Uterus (tissue), 4 donors: ENCODE measurements around the gene KIF20B. TPM values are rescaled to one million over a fixed set of nuclear protein-coding genes. Genes with fewer than 3 reads are reported as not detected.

Source experiments
- DNase-seq, 2 donors: peaks; one replicate each; pipeline ENCODE4 v3.0.0-alpha.2; 2019 to 2020
- H3K27ac ChIP-seq, 2 donors: fragments of 200-600 bp; sonication (generic); 1 replicate in 1 of 2; 2 replicates in 1 of 2; pipeline ENCODE4 v1.5.1; 2016 to 2018
- H3K27me3 ChIP-seq, 2 donors: fragments of 200-600 bp; sonication (generic); one replicate each; pipeline ENCODE4 v1.5.1; 2018 to 2019; ENCODE audit warnings: control low read depth in 1 of 2
- H3K36me3 ChIP-seq, 2 donors: fragments of 200-600 bp; sonication (generic); one replicate each; pipeline ENCODE4 v1.5.1; 2019; ENCODE audit warnings: control low read depth in 1 of 2
- H3K4me1 ChIP-seq, 2 donors: fragments of 200-600 bp; sonication (generic); one replicate each; pipeline ENCODE4 v1.5.1; 2018 to 2019; ENCODE audit warnings: control low read depth in 1 of 2
- H3K4me3 ChIP-seq, 2 donors: fragments of 200-600 bp; sonication (generic); 1 replicate in 1 of 2; 2 replicates in 1 of 2; pipeline ENCODE4 v1.5.1; 2018 to 2019; ENCODE audit warnings: mild to moderate bottlenecking in 1 of 2
- H3K9me3 ChIP-seq, 2 donors: fragments of 200-600 bp; sonication (generic); one replicate each; pipeline ENCODE4 v1.5.1; 2019; ENCODE audit warnings: control low read depth in 1 of 2
- POLR2A ChIP-seq, 2 donors: fragments of 450-650 bp; IDR thresholded peaks; one replicate each; pipeline ENCODE4 v1.6.1; 2016; ENCODE audit warnings: antibody characterized with exemption in 2 of 2, mild to moderate bottlenecking in 1 of 2, moderate library complexity in 1 of 2
- intact Hi-C: fragments of 100-400 bp; cut with DNase I; formaldehyde crosslinking; loops from one replicate; pipeline ENCODE4 v1.15.1; 2023; ENCODE audit warnings: low total_unique reads
- total RNA-seq, 4 donors: library from RNA; depleted of rRNA in 3 of 4; stranded (reverse); fragments of >200 nt in 3 of 4; gene quantifications; one replicate each; pipeline versions ENCODE4 v1.1.0 to v1.2.4, GENCODE V29; 2014 to 2023
- TF ChIP-seq, protein P1 (sequence below), 4 experiments: fragments of 200-600 bp in 2 of 4; fragments of 450-650 bp in 2 of 4; sonication (generic) in 2 of 4; IDR thresholded peaks; one replicate each; pipeline ENCODE4 v1.5.1; 2016 to 2019; ENCODE audit warnings: antibody characterized with exemption in 4 of 4, mild to moderate bottlenecking in 2 of 4, moderate library complexity in 1 of 4
- donor health status: DM: yes; HTN: yes; CAD: no.

KIF20B gene
- total RNA-seq, 4 donors from 2014 or later, result 0.77 to 19.4 (median 6.3) TPM

DNA sequence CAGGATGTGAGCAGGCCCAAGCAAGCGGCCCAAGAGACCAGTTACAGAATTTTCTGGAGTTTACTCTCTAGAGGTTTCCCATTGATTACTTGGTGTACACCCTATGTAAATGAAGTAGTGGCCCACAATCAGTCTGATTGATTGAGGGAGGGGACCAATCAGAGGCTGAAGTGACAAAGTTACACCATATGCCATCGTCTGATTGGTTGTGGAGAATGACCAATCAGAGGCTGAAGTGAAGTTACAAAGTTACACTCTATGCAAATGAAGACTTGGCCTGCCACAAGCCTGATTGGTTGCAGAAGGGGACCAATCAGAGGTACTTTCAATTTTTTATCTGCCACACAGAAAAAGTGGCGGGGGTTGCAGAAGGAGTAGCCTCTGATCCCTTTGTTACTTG lies 83.7 kb downstream of the KIF20B start:
- Histone ChIP-seq H3K4me3 (no peak overlapping the region), H3K4me1 (no peaks in the 10 kb centered on the region), H3K36me3 (no peaks in the 10 kb centered on the region), H3K9me3 (no peaks in the 10 kb centered on the region), H3K27me3 (no peaks in the 10 kb centered on the region), H3K27ac (no peak overlapping the region)
- no peak for DNase-seq
- intact Hi-C loops, result no loop called here
- TF ChIP-seq, protein P1, sequence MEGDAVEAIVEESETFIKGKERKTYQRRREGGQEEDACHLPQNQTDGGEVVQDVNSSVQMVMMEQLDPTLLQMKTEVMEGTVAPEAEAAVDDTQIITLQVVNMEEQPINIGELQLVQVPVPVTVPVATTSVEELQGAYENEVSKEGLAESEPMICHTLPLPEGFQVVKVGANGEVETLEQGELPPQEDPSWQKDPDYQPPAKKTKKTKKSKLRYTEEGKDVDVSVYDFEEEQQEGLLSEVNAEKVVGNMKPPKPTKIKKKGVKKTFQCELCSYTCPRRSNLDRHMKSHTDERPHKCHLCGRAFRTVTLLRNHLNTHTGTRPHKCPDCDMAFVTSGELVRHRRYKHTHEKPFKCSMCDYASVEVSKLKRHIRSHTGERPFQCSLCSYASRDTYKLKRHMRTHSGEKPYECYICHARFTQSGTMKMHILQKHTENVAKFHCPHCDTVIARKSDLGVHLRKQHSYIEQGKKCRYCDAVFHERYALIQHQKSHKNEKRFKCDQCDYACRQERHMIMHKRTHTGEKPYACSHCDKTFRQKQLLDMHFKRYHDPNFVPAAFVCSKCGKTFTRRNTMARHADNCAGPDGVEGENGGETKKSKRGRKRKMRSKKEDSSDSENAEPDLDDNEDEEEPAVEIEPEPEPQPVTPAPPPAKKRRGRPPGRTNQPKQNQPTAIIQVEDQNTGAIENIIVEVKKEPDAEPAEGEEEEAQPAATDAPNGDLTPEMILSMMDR (IDR thresholded peaks at IDR 0.05), result no peak
- no peak for TF ChIP-seq POLR2A (IDR thresholded peaks at IDR 0.05)

DNA sequence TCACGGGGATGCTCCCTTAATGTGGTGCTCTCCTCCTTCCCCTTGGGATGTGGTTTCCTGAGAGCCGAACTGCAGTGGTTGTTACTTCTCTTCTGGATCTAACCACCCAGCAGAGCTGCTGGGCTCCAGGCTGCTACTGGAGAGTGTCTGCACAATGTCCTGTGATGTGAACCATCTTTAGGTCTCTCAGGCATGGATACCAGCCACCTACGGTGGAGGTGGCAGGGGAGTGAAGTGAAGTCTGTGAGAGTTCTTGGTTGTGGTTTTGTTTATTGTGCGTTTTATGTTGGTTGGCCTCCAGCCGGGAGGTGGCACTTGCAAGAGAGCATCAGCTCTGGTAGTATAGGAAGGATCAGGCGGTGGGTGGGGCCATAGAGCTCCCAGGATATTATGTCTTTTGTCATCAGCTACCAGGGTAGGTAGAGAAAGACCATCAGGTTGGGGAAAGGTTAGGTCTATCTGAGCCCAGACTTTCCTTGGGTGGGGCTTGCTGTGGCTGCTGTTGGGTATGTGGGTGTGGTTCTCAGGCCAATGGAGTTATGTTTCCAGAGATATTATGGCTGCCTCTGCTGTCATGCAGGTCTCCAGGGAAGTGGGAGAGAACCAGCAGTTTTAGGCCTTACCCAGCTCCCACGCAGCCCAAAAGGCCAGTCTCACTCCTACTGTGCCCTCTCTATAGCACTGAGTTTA lies 87.9 kb downstream of the KIF20B start:
- no peak overlapping the region for H3K4me3 ChIP-seq
- H3K4me1 ChIP-seq, result no peaks in the 10 kb centered on the region
- no peaks in the 10 kb centered on the region for H3K9me3 ChIP-seq
- no peaks in the 10 kb centered on the region for H3K36me3 ChIP-seq
- no peaks in the 10 kb centered on the region for H3K27me3 ChIP-seq
- DNase-seq, result no peak
- no peak overlapping the region for H3K27ac ChIP-seq
- intact Hi-C loops, result no loop called here
- TF ChIP-seq, protein P1 (IDR thresholded peaks at IDR 0.05), result no peak
- TF ChIP-seq POLR2A (IDR thresholded peaks at IDR 0.05), result no peak

DNA sequence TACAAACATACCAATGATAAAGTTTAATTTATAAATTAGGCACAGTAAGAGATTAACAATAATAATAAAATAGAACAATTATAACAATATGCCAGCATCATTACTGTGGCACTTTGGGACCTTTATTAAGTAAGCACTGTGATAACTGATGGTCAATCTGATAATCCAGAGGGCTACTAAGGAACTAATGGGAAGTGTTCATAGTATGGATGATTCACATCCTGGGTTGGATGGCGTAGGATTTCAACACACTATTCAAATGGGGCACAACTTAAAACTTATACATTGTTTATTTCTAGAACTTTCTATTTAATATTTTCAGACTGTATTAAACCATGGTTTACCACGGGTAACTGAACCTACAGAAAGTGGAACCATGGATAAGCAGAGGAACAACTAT lies 90.8 kb downstream of the KIF20B start:
- intact Hi-C loops, result no loop called here

DNA sequence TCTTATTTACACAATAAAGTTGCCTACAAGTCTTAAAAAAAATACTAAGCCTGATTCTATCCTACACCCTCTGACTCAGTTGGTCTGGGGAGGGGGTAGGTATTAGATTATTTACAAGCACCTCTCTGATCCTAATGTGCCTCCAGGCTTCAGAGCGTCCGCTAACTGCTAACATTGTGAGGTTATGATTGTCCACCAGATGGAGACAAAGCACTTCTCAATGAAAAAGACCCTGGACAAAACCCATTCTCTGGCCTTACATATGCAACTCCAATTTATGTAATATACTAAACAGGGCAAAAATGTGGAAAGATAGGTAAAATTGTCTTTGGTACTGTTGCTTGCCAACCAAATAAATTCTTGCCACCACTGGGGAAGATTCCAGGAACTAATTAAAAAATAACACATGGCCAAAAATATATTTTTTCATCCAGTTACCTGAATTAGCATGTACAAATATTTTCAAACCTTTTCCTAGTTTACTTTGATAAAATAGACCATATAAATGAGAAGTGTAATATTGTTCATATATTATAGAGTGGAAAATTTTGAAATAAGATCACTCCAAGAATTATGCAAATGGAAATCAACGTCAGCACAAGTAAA lies 92.4 kb downstream of the KIF20B start:
- Histone ChIP-seq H3K4me3 (no peak overlapping the region), H3K27ac (no peak overlapping the region), H3K27me3 (no peaks in the 10 kb centered on the region), H3K4me1 (no peaks in the 10 kb centered on the region), H3K36me3 (no peaks in the 10 kb centered on the region), H3K9me3 (no peaks in the 10 kb centered on the region)
- no peak for DNase-seq
- intact Hi-C loops, result no loop called here
- no peak for TF ChIP-seq POLR2A (IDR thresholded peaks at IDR 0.05)
- TF ChIP-seq, protein P1 (IDR thresholded peaks at IDR 0.05), result peak; percentile 49 to 70 (median 60)

More for the DNA sequence above, 90.8 kb downstream of the KIF20B start:
- Histone ChIP-seq H3K27ac (no peak overlapping the region), H3K4me3 (no peak overlapping the region), H3K27me3 (no peaks in the 10 kb centered on the region), H3K9me3 (no peaks in the 10 kb centered on the region), H3K4me1 (no peaks in the 10 kb centered on the region), H3K36me3 (no peaks in the 10 kb centered on the region)
- no peak for DNase-seq
- TF ChIP-seq POLR2A (IDR thresholded peaks at IDR 0.05), result no peak
- TF ChIP-seq, protein P1 (IDR thresholded peaks at IDR 0.05), result no peak

DNA sequence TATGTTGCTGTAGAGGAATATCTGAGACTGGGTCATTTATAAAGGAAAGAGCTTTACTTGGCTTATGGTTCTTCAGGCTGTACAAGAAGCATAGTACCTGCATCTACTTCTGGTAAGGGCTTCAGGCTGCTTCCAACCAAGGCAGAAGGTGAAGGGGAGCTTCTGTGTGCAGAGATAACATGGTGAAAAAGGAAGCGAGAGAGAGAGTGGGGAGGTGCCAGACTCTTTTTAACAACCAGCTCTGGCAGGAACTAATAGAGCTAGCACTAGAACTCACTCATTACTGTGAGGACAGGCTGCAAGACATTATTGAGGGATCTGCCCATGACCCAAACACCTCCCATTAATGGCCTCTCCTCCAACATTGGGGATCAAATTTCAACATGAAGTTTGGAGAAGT lies 94.5 kb downstream of the KIF20B start:
- no peak overlapping the region for H3K27ac ChIP-seq
- no peak for DNase-seq
- no peak overlapping the region for H3K4me3 ChIP-seq
- H3K9me3 ChIP-seq, result no peaks in the 10 kb centered on the region
- intact Hi-C loops, result no loop called here
- no peaks in the 10 kb centered on the region for H3K36me3 ChIP-seq
- TF ChIP-seq, protein P1 (IDR thresholded peaks at IDR 0.05), result no peak
- no peak for TF ChIP-seq POLR2A (IDR thresholded peaks at IDR 0.05)
- no peaks in the 10 kb centered on the region for H3K27me3 ChIP-seq
- no peaks in the 10 kb centered on the region for H3K4me1 ChIP-seq
